Measurements from ENCODE around the gene MACIR. TPM values are rescaled to one million over a fixed set of nuclear protein-coding genes. Genes with fewer than 3 reads are reported as not detected.

Gene MACIR
- total and polyA plus RNA-seq, 9 of the 15 experiments (the other 6 are each of a cell fraction or from before 2014, with no cell fraction given) = 1.4 to 11.6 (median 9.4) TPM

GRCh38 chr5:103232393-103232999 is 26.1 kb upstream of the MACIR start (continued):
- TF ChIP-seq NEUROD1 (IDR thresholded peaks at IDR 0.05; ENCODE audit: borderline replicate concordance, low read depth, low read length, partially characterized antibody) = no peak
- TF ChIP-seq, protein P1, sequence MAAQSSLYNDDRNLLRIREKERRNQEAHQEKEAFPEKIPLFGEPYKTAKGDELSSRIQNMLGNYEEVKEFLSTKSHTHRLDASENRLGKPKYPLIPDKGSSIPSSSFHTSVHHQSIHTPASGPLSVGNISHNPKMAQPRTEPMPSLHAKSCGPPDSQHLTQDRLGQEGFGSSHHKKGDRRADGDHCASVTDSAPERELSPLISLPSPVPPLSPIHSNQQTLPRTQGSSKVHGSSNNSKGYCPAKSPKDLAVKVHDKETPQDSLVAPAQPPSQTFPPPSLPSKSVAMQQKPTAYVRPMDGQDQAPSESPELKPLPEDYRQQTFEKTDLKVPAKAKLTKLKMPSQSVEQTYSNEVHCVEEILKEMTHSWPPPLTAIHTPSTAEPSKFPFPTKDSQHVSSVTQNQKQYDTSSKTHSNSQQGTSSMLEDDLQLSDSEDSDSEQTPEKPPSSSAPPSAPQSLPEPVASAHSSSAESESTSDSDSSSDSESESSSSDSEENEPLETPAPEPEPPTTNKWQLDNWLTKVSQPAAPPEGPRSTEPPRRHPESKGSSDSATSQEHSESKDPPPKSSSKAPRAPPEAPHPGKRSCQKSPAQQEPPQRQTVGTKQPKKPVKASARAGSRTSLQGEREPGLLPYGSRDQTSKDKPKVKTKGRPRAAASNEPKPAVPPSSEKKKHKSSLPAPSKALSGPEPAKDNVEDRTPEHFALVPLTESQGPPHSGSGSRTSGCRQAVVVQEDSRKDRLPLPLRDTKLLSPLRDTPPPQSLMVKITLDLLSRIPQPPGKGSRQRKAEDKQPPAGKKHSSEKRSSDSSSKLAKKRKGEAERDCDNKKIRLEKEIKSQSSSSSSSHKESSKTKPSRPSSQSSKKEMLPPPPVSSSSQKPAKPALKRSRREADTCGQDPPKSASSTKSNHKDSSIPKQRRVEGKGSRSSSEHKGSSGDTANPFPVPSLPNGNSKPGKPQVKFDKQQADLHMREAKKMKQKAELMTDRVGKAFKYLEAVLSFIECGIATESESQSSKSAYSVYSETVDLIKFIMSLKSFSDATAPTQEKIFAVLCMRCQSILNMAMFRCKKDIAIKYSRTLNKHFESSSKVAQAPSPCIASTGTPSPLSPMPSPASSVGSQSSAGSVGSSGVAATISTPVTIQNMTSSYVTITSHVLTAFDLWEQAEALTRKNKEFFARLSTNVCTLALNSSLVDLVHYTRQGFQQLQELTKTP (IDR thresholded peaks at IDR 0.05; ENCODE audit: low read depth in 1 of 2, partially characterized antibody in 2 of 2) = no peak
- TF ChIP-seq OTX1 (CRISPR knock-in tag; IDR thresholded peaks at IDR 0.05) = no peak
- peak; percentile 57 for TF ChIP-seq NFE2 (IDR thresholded peaks at IDR 0.05; ENCODE audit: low read depth)
- TF ChIP-seq TSHZ1 (CRISPR knock-in tag; IDR thresholded peaks at IDR 0.05) = no peak
- TF ChIP-seq ZNF347 (CRISPR knock-in tag; IDR thresholded peaks at IDR 0.05; ENCODE audit: low read depth) = no peak
- no peak for TF ChIP-seq ZNF408 (CRISPR knock-in tag; IDR thresholded peaks at IDR 0.05; ENCODE audit: low read depth)
- peak; percentile 70; the same call in 1 of the 2 replicates for TF ChIP-seq SMC3 (conservative IDR thresholded peaks at IDR 0.05; ENCODE audit: insufficient read depth, low read depth, low read length)
- TF ChIP-seq, protein P2, sequence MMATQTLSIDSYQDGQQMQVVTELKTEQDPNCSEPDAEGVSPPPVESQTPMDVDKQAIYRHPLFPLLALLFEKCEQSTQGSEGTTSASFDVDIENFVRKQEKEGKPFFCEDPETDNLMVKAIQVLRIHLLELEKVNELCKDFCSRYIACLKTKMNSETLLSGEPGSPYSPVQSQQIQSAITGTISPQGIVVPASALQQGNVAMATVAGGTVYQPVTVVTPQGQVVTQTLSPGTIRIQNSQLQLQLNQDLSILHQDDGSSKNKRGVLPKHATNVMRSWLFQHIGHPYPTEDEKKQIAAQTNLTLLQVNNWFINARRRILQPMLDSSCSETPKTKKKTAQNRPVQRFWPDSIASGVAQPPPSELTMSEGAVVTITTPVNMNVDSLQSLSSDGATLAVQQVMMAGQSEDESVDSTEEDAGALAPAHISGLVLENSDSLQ (IDR thresholded peaks at IDR 0.05) = no peak
- TF ChIP-seq, protein P3, sequence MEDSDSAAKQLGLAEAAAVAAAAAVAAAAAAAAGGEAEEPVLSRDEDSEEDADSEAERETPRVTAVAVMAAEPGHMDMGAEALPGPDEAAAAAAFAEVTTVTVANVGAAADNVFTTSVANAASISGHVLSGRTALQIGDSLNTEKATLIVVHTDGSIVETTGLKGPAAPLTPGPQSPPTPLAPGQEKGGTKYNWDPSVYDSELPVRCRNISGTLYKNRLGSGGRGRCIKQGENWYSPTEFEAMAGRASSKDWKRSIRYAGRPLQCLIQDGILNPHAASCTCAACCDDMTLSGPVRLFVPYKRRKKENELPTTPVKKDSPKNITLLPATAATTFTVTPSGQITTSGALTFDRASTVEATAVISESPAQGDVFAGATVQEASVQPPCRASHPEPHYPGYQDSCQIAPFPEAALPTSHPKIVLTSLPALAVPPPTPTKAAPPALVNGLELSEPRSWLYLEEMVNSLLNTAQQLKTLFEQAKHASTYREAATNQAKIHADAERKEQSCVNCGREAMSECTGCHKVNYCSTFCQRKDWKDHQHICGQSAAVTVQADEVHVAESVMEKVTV (CRISPR knock-in tag; IDR thresholded peaks at IDR 0.05) = peak; percentile 79
